OCI-LY1 (cell line): ENCODE data around the gene LPAR3.

Experiments used
- CTCF ChIP-seq: fragments of 200-600 bp; sonication (generic), shearing (Covaris generic); IDR thresholded peaks from 2 replicates; pipeline ENCODE4 v1.5.1; 2017; ENCODE audit warnings: mild to moderate bottlenecking, antibody characterized with exemption, low read length, moderate library complexity, mixed read lengths
- EZH2 ChIP-seq: fragments of 200-600 bp; sonication (generic), shearing (Covaris generic); IDR thresholded peaks from 2 replicates; pipeline ENCODE4 v1.8.0; 2017; ENCODE audit warnings: borderline replicate concordance, mixed run types, mild to moderate bottlenecking, antibody characterized with exemption, low read length, moderate library complexity, mixed read lengths

DNA sequence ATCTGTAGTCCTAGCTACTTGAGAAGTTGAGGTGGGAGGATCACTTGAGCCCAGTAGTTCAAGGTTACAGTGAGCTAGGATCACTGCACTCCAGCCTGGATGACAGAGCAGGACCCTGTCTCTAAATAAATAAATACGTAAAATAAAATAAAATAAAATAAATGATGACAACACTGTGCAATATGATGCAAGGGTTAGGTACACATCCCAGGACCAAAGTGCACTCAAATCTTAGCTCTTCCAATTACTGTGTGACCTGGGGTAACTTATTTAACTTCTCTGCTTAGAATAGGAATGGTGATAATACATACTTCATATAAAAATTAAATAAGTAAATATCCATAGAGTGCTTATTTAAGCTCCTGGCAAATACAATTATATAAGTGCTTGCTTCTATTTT, 53.5 kb downstream of the LPAR3 start:
- TF ChIP-seq CTCF = no peak
- no peak for TF ChIP-seq EZH2
